HCT116 (cell line): ENCODE data around the gene ETS2. TPM values are rescaled to one million over a fixed set of nuclear protein-coding genes. Genes with fewer than 3 reads are reported as not detected.

Experiments used
- ATAC-seq: fragments of 200-7000 bp; cut with Tn5 transposase; 2 replicates; pipeline ENCODE4 v1.9.1; 2020; ENCODE audit warnings: mild to moderate bottlenecking, moderate library complexity
- BruUV-seq: library from RNA; stranded (reverse); fragments of 400-500 nt; replicated peaks from 2 replicates; lab custom pipeline; 2021; lab: Mats Ljungman, UMichigan
- CTCF ChIA-PET: fragments of 300-600 bp; sonication (Branson Sonifier 250); formaldehyde crosslinking; loops from one replicate; lab custom pipeline; 2021; ENCODE audit warnings: antibody characterized with exemption; lab: Charles Lee
- POLR2A ChIA-PET: fragments of 300-600, 350-600 bp; sonication (Branson Sonifier 250); formaldehyde crosslinking; loops from one replicate; lab custom pipeline; 2021; ENCODE audit warnings: antibody characterized with exemption; lab: Charles Lee
- RAD21 ChIA-PET, 2 experiments: fragments of 300-600 bp; sonication (Branson Sonifier 250); formaldehyde crosslinking; loops; one replicate each; lab custom pipeline; 2023; ENCODE audit warnings: low total read pairs in 2 of 2; ENCODE audit not compliant: uncharacterized antibody in 2 of 2, unreplicated experiment in 2 of 2, low non-redundant PET in 1 of 2; lab: Charles Lee
- DNase-seq: peaks from one replicate; pipeline ENCODE4 v3.0.0-alpha.2; 2010; ENCODE audit warnings: low read depth, low spot score
- H2AFZ ChIP-seq: fragments of 200-600 bp; shearing (Covaris generic), sonication (generic); 2 replicates; pipeline ENCODE4 v1.6.1; 2017; ENCODE audit warnings: low read depth, mixed run types, mixed read lengths, antibody characterized with exemption, low read length; ENCODE audit not compliant: poor library complexity, severe bottlenecking
- H3K27ac ChIP-seq: 2 replicates; pipeline ENCODE4 v1.5.1; 2012; ENCODE audit warnings: low read depth, low read length
- H3K27me3 ChIP-seq: fragments of 200-600 bp; sonication (generic); 2 replicates; pipeline ENCODE4 v1.6.1; 2016; ENCODE audit warnings: mixed run types, low read length, mixed read lengths; ENCODE audit not compliant: insufficient read depth
- H3K36me3 ChIP-seq, 2 experiments: fragments of 200-500 bp in 1 of 2; fragments of 200-600 bp in 1 of 2; sonication (Bioruptor generic) in 1 of 2; sonication (generic) in 1 of 2; 2 replicates each; pipeline versions ENCODE4 v1.5.1 to v1.6.1; 2014 to 2016; ENCODE audit warnings: low read length in 2 of 2, inconsistent platforms in 1 of 2, mixed read lengths in 1 of 2, mixed run types in 1 of 2; ENCODE audit not compliant: insufficient read depth in 2 of 2, control insufficient read depth in 1 of 2
- H3K4me1 ChIP-seq, 2 experiments: fragments of 200-600 bp in 1 of 2; sonication (generic) in 1 of 2; 2 replicates each; pipeline versions ENCODE4 v1.5.1 to v1.6.1; 2012 to 2017; ENCODE audit warnings: low read length in 2 of 2, inconsistent platforms in 1 of 2, mild to moderate bottlenecking in 1 of 2, mixed read lengths in 1 of 2, mixed run types in 1 of 2, moderate library complexity in 1 of 2; ENCODE audit not compliant: insufficient read depth in 2 of 2, control insufficient read depth in 1 of 2
- H3K4me2 ChIP-seq: fragments of 200-600 bp; sonication (generic); 2 replicates; pipeline ENCODE4 v1.6.1; 2017; ENCODE audit warnings: mixed run types, low read length, mixed read lengths
- H3K4me3 ChIP-seq, 2 experiments: fragments of 200-600 bp in 1 of 2; sonication (generic) in 1 of 2; replicated peaks in 1 of 2; 2 replicates each; pipeline ENCODE4 v1.5.1; 2011 to 2016; ENCODE audit warnings: low read length in 2 of 2, control low read depth in 1 of 2, low read depth in 1 of 2, mild to moderate bottlenecking in 1 of 2, mixed read lengths in 1 of 2, mixed run types in 1 of 2
- H3K79me2 ChIP-seq: fragments of 200-600 bp; sonication (generic); 2 replicates; pipeline ENCODE4 v1.6.1; 2017; ENCODE audit warnings: mild to moderate bottlenecking, mixed run types, low read length, moderate library complexity, mixed read lengths; ENCODE audit not compliant: insufficient read depth
- H3K9ac ChIP-seq: fragments of 200-600 bp; sonication (generic); 2 replicates; pipeline ENCODE4 v1.6.1; 2016; ENCODE audit warnings: low read length, mixed read lengths
- H3K9me2 ChIP-seq: fragments of 200-600 bp; sonication (generic), shearing (Covaris generic); 2 replicates; pipeline ENCODE4 v1.6.1; 2017; ENCODE audit warnings: mixed run types, mild to moderate bottlenecking, moderate library complexity; ENCODE audit not compliant: insufficient read depth
- H3K9me3 ChIP-seq, 2 experiments: fragments of 200-500 bp in 1 of 2; fragments of 200-600 bp in 1 of 2; sonication (Bioruptor generic) in 1 of 2; sonication (generic) in 1 of 2; 2 replicates each; pipeline ENCODE4 v1.6.1; 2014 to 2017; ENCODE audit warnings: low read length in 2 of 2, mixed read lengths in 2 of 2, inconsistent platforms in 1 of 2, low read depth in 1 of 2, mild to moderate bottlenecking in 1 of 2, mixed run types in 1 of 2, moderate library complexity in 1 of 2; ENCODE audit not compliant: control insufficient read depth in 1 of 2, insufficient read depth in 1 of 2
- H4K20me1 ChIP-seq: fragments of 200-600 bp; sonication (generic), shearing (Covaris generic); 2 replicates; pipeline ENCODE4 v1.6.1; 2017; ENCODE audit warnings: mixed run types, mild to moderate bottlenecking, moderate library complexity; ENCODE audit not compliant: insufficient read depth
- CTCF ChIP-seq, 3 experiments: fragments of 200-600 bp in 1 of 3; sonication (generic) in 1 of 3; IDR thresholded peaks in 2 of 3; conservative IDR thresholded peaks in 1 of 3; 2 replicates each; pipeline ENCODE4 v1.5.1; 2012 to 2017; ENCODE audit warnings: low read depth in 2 of 3, low read length in 2 of 3, antibody characterized with exemption in 1 of 3, borderline replicate concordance in 1 of 3, control low read depth in 1 of 3, mild to moderate bottlenecking in 1 of 3, mixed read lengths in 1 of 3, mixed run types in 1 of 3, moderate library complexity in 1 of 3; ENCODE audit not compliant: insufficient read depth in 1 of 3
- EGR1 ChIP-seq: IDR thresholded peaks from 2 replicates; pipeline ENCODE4 v1.6.1; 2012; ENCODE audit warnings: low read depth
- POLR2A ChIP-seq: IDR thresholded peaks from 2 replicates; pipeline ENCODE4 v1.7.0; 2011; ENCODE audit warnings: borderline replicate concordance; ENCODE audit not compliant: insufficient read depth, insufficient read length; ENCODE audit errors: extremely low read depth
- POLR2AphosphoS5 ChIP-seq: IDR thresholded peaks from 2 replicates; pipeline ENCODE4 v1.6.1; 2011; ENCODE audit warnings: mild to moderate bottlenecking, low read depth, low read length, moderate library complexity
- SP1 ChIP-seq: IDR thresholded peaks from 2 replicates; pipeline ENCODE4 v1.6.1; 2012; ENCODE audit warnings: low read depth
- TCF7L2 ChIP-seq: IDR thresholded peaks from 2 replicates; pipeline ENCODE4 v1.7.0; 2011; ENCODE audit warnings: borderline replicate concordance, inconsistent platforms; ENCODE audit not compliant: insufficient read depth, insufficient read length; ENCODE audit errors: extremely low read depth
- YY1 ChIP-seq: IDR thresholded peaks from 2 replicates; pipeline ENCODE4 v1.6.1; 2011; ENCODE audit warnings: low read length, low read depth, moderate library complexity, mild to moderate bottlenecking; ENCODE audit not compliant: insufficient replicate concordance; ENCODE audit errors: extremely low read depth
- ZNF274 ChIP-seq: fragments of 200-500 bp; sonication (Bioruptor generic); IDR thresholded peaks from 2 replicates; pipeline ENCODE4 v1.6.1; 2014; ENCODE audit warnings: mild to moderate bottlenecking, low read depth, low read length, inconsistent platforms
- intact Hi-C: fragments of 100-400 bp; cut with micrococcal nuclease; formaldehyde crosslinking; loops from 2 replicates; pipeline ENCODE4 v1.10.0; 2022
- total RNA-seq: library from RNA; stranded (reverse); gene quantifications from one replicate; pipeline ENCODE4 v1.2.1, GENCODE V29; 2021; ENCODE audit not compliant: unreplicated experiment

ETS2 gene
- total RNA-seq, 1 experiment from 2014 or later: 32.9 TPM

- H4K20me1 ChIP-seq: no peaks in the 10 kb centered on the region
- ChIA-PET POLR2A (interaction anchor here (1.1 to 3.6 kb wide), 3 partner anchors 9 to 15 kb away, joined by 3 to 27 read pairs (median 3); no protein-coding TSS in a partner anchor), CTCF (interaction anchor here (1.6 to 2.5 kb wide), 2 partner anchors 11 to 13 kb away, joined by 4 to 8 read pairs; no protein-coding TSS in a partner anchor), RAD21 (interaction anchor here in 1 of 2 experiments (1.3 kb wide), 1 partner anchor 11 kb away, joined by 7 read pairs; no protein-coding TSS in a partner anchor)
- peak overlapping the region; percentile 49 for H3K9ac ChIP-seq
- BruUV-seq: no TSS peak
- H3K4me3 ChIP-seq: peak overlapping the region in 1 of 2 experiments; percentile 23; a peak in 2 of 4 replicates
- TF ChIP-seq TCF7L2 (peak; percentile 21), POLR2A (no peak), EGR1 (no peak), YY1 (peak; percentile 74), CTCF (IDR thresholded peaks at IDR 0.05 in 2 of 3, conservative IDR thresholded peaks at IDR 0.05 in 1 of 3; ENCODE audit: borderline replicate concordance in 1 of 3, insufficient read depth in 1 of 3, low read depth in 2 of 3, low read length in 2 of 3) (no peak), POLR2AphosphoS5 (peak; percentile 67), SP1 (no peak), ZNF274 (no peak)
- peak overlapping the region; percentile 50 for H2AFZ ChIP-seq
- no peaks in the 10 kb centered on the region for H3K36me3 ChIP-seq
- H3K27ac ChIP-seq: peak overlapping the region; percentile 70
- intact Hi-C loops: no loop called here
- DNase-seq (peak; percentile 87), ATAC-seq (peak; percentile 89)
- H3K79me2 ChIP-seq: no peaks in the 10 kb centered on the region
- no peaks in the 10 kb centered on the region for H3K9me2 ChIP-seq
- H3K27me3 ChIP-seq: no peaks in the 10 kb centered on the region
- H3K9me3 ChIP-seq: no peaks in the 10 kb centered on the region
- peak overlapping the region; percentile 62 for H3K4me2 ChIP-seq
- H3K4me1 ChIP-seq: peaks cover 42 to 56% of the 10 kb centered on the region in 2 experiments
Measured at GRCh38 chr21:38798481-38798882, 7.2 kb upstream of the ETS2 start.
